Stimulated activated CD4-positive, alpha-beta T cell treated with anti-CD3 and anti-CD28 coated beads, Interleukin-12 subunit alpha, Interleukin-12 subunit beta, amount 100 ng/mL, for 48 hours (primary cell): Measurements from ENCODE around the gene ATG10.
"Not testable (repeated sequence)": the region's sequence is repeated elsewhere in the genome, so short reads cannot be mapped to it uniquely, and the experiment has no call there.

Source experiments
- DNase-seq, 3 donors: peaks; one replicate each; pipeline ENCODE4 v3.0.0-alpha.2; 2020; ENCODE audit warnings: low read depth in 2 of 3, low spot score in 1 of 3

Gene ATG10

DNA sequence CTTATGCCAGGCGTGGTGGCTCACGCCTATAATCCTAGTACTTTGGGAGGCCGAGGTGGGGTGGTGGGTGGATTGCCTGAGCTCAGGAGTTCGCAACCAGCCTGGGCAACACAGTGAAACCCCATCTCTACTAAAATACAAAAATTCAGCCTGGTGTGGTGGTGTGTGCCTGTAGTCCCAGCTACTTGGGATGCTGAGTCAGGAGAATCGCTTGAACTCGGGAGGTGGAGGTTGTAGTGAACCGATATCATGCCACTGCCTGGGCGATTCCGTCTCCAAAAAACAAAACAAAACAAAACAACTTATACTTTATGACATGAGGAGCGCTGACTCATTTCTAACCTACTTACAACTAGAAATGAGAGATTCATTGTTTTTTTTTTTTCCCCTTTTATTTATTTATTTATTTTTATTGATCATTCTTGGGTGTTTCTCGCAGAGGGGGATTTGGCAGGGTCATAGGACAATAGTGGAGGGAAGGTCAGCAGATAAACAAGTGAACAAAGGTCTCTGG, 10.4 kb downstream of the ATG10 start:
- not testable (repeated sequence) for DNase-seq

- DNase-seq, result not testable (repeated sequence)
These were observed 11.3 kb downstream of the ATG10 start for GRCh38 chr5:81983148-81983547.

- not testable (repeated sequence) for DNase-seq
These were observed 11.7 kb downstream of the ATG10 start for GRCh38 chr5:81983563-81983962.

- DNase-seq, result no peak
These were observed 14.3 kb downstream of the ATG10 start for GRCh38 chr5:81986126-81986525.

DNA sequence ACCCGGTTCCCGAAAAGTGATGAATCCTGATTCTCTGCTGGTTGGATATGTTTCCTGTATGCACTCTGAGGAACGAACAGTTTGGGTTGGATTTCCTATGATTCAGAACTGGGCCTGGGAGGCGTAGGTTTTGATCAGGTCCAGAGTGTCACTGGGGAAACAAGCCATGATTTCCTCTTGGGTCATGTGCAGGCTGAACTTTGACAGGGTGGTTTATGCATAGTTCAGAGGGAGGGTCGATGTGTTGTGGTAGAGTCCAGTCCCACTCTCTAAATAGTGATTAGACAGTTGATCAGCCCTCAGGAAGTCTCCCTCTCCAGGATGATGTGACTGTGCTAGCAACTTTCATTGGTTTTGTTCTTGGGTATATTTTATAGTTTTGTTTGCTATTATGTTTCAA, 17.4 kb downstream of the ATG10 start:
- no peak for DNase-seq

GRCh38 chr5:81994679-81995078, 22.9 kb downstream of the ATG10 start:
- DNase-seq, result no peak

- DNase-seq, result no peak
These were observed 23.6 kb downstream of the ATG10 start for GRCh38 chr5:81995407-81995806.

DNA sequence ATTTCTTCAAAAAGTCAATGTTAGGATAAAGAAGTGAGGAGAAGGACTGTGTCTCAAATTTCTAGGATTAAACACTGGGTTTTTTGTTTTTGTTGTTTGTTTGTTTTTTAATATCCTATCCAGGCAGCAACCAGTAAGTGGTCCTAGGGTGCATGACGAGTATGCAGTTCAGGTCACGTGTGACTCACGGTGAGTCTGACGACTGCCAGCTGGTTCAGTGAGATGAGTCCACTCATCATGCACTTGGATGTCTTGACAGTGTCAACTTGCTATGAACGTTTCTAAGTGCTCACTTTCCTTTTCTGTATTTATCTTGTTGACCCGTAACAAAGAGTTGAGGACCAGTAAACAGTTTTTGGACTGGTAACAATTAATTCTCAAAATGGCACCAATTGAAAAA, 32.7 kb downstream of the ATG10 start:
- no peak for DNase-seq

DNA sequence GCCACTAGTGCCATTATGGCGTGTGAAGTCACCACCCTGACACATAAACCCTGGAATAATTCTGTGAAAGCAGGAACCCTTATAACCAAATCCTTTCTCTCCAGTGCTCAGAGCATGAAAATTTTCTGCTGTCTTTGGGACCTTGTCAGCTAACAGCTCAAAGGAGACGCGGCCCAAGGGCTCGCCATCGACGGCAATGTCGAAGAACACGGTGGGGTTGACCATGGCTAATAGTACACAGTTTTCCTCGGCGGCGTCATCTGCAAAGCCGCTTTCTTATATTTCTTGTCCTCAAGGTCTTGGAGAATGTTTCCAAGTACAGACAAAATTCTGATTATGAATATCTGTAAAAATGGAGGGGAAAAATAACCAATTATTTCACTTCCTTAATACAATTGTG, 38.0 kb downstream of the ATG10 start:
- not testable (repeated sequence) for DNase-seq

GRCh38 chr5:82010696-82011095, 38.9 kb downstream of the ATG10 start:
- no peak for DNase-seq

GRCh38 chr5:82011761-82012160, 39.9 kb downstream of the ATG10 start:
- DNase-seq, result no peak

DNA sequence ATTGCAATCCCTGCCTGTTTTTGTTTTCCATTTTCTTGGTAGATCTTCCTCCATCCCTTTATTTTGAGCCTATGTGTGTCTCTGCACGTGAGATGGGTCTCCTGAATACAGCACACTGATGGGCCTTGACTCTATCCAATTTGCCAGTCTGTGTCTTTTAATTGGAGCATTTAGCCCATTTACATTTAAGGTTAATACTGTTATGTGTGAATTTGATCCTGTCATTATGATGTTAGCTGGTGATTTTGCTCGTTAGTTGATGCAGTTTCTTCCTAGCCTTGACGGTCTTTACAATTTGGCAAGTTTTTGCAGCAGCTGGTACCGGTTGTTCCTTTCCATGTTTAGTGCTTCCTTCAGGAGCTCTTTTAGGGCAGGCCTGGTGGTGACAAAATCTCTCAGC, 42.8 kb downstream of the ATG10 start:
- DNase-seq, result not testable (repeated sequence)

- DNase-seq, result no peak
These were observed 46.6 kb downstream of the ATG10 start for GRCh38 chr5:82018462-82018861.

DNA sequence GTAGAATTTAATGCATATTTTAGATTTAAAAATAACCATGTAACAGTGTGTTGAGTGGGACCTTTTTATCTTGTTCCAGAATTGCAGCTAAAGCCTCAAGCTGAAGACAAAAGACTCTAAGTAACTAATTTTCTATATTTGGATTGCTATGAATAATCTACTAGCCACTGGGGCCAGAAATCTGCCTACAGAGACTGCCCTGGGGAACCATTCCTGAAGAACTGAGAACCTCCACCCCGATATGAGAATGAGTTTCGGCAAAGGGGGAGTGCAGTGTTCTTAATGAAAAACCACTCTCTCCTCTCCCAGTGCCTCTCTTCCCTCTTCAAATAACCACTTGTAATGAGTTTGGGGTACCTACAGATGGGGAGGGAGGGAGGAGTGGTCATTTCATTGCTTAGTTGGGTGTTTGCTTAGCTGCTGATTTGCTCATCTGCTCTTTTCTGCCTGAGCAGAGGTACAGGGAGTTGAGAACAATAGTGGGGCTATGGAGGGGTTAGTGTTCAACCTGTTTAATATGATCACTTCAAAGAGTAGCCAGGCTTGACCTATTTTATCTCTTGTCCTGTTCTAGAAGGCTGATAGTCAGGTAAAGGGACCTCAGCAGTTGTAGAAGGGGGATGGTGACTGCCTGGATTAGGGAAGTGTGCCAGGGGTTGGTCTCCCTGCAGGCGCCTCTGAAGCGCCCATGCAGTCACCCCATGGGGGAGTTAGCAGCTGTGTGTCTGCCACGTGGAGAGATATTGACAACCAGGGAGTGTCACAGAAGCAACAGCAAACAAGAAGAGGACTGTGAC, 47.7 kb downstream of the ATG10 start:
- no peak for DNase-seq

DNA sequence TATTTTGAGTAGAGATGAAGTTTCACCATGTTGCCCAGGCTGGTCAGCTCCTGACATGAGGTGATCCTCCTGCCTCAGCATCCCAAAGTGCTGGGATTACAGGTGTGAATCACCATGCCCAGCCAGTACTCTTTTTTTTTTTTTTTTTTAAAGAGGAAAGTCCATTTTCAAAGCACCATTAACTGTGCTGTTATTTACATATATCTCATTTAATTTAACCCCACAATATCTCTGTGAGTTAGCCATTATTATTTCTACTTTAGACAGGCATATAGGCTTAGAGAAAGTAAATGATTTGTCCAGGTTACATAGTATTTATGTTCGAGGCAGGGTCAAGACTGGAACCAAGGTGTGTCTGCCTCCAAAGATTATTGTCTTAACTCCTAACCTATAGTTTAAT, 50.7 kb downstream of the ATG10 start:
- DNase-seq, result no peak

GRCh38 chr5:82023644-82024043, 51.8 kb downstream of the ATG10 start:
- no peak for DNase-seq

DNA sequence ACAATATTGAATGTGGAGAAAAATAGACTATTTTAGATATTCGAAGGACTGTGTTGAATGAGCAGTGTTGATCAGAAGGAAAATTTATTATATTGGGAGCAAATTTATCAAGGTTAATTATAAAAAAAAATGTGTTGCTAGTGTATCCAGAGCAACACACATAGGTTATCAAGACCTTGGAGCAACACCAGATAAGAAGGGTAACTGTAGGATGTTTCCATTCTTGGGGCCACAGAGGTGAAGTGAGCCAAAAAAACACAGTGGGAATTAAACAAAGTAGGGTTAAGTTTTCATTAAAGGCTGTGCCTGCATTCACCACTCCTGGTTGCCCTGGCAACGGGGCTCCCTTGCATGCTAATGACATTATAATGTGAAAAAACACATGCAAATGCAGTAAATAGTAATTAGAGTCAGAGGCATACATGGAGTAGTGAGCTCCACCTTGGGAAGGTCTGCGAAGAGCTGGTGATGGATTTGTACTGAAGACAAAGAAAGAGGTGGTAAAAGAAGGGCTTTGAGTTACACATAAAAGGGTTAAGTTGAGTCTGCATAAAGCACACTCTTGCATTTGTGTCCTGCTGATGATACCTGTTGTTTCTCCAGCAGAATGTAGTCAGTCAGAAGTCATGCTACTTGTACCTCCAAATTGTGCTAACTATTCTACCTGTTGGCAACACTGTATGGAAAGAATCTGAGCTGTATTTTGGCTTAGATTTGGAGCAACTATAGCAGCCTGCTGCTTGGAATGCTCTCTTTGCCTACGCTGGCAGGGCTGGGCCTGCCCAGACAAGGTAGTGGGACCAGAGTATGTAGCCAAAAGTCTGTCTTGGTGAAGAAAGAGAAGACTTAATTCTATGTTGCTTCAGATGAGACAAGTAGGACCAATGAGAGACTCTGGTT, 59.6 kb downstream of the ATG10 start:
- DNase-seq, result no peak

DNA sequence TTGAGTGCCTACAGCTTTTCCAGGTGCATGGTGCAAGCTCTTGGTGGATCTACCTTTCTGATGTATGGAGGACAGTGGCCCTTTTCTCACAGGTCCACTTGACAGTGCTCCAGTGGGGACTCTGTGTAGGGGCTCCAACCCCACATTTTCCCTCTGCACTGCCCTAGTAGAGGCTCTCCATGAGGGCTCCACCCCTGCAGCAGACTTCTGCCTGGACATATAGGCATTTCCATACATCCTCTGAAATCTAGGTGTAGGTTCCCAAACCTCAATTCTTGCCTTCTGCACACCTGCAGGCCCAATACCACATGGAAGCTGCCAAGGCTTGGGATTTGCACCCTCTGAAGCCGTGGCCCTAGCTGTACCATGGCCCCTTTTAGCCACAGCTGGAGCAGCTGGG, 71.1 kb downstream of the ATG10 start:
- not testable (repeated sequence) for DNase-seq

GRCh38 chr5:82044010-82044409, 72.2 kb downstream of the ATG10 start:
- DNase-seq, result no peak

- DNase-seq, result no peak
These were observed 73.9 kb downstream of the ATG10 start for GRCh38 chr5:82045554-82046275.

GRCh38 chr5:82046276-82046647, 74.4 kb downstream of the ATG10 start:
- DNase-seq, result no peak
